Neural cell (in vitro differentiated cells): ENCODE measurements around the gene ADGB.

Experiments used
- EP300 ChIP-seq: fragments of 450-650 bp; conservative IDR thresholded peaks from 2 replicates; pipeline ENCODE4 v1.6.1; 2014; ENCODE audit warnings: antibody characterized with exemption, mild to moderate bottlenecking, moderate library complexity; ENCODE audit not compliant: poor library complexity, severe bottlenecking
- POLR2AphosphoS5 ChIP-seq: IDR thresholded peaks from 2 replicates; pipeline ENCODE4 v1.6.1; 2012
- RAD21 ChIP-seq: fragments of 450-650 bp; conservative IDR thresholded peaks from 2 replicates; pipeline ENCODE4 v1.6.1; 2014; ENCODE audit warnings: antibody characterized with exemption, mild to moderate bottlenecking, moderate library complexity
- SMC3 ChIP-seq: fragments of 450-650 bp; conservative IDR thresholded peaks from 2 replicates; pipeline ENCODE4 v1.6.1; 2014; ENCODE audit warnings: antibody characterized with exemption, mild to moderate bottlenecking, moderate library complexity; ENCODE audit not compliant: poor library complexity
- TAF1 ChIP-seq: IDR thresholded peaks from 2 replicates; pipeline ENCODE4 v1.6.1; 2012; ENCODE audit warnings: low read depth
- TF ChIP-seq, protein P1 (sequence below): fragments of 450-650 bp; IDR thresholded peaks from 2 replicates; pipeline ENCODE4 v1.5.1; 2014; ENCODE audit warnings: antibody characterized with exemption, mild to moderate bottlenecking, moderate library complexity; ENCODE audit not compliant: poor library complexity, severe bottlenecking
- TF ChIP-seq, protein P2 (sequence below): IDR thresholded peaks from 2 replicates; pipeline ENCODE4 v1.6.1; 2012; ENCODE audit warnings: borderline replicate concordance

DNA sequence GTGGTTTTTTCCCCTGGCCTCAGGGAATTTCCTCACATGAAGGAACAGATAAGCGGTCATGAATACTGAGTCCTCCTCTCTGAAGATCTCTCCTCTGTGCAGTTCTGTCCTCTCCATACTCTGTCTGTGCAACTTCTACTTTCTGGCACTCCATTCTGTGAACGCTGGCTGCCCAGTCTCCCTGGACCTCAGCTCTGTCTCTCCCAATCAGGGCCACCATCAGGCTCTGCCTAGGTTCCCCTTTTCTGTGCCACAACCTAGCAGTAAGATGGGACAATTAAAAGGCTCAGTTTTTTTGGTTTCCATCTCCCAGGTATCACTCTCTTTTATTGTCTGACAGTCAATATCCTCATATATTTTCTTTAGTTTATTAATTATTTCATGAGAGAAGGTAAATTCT is 4.8 kb upstream of the ADGB start:
- TF ChIP-seq RAD21 = no peak
- TF ChIP-seq, protein P1, sequence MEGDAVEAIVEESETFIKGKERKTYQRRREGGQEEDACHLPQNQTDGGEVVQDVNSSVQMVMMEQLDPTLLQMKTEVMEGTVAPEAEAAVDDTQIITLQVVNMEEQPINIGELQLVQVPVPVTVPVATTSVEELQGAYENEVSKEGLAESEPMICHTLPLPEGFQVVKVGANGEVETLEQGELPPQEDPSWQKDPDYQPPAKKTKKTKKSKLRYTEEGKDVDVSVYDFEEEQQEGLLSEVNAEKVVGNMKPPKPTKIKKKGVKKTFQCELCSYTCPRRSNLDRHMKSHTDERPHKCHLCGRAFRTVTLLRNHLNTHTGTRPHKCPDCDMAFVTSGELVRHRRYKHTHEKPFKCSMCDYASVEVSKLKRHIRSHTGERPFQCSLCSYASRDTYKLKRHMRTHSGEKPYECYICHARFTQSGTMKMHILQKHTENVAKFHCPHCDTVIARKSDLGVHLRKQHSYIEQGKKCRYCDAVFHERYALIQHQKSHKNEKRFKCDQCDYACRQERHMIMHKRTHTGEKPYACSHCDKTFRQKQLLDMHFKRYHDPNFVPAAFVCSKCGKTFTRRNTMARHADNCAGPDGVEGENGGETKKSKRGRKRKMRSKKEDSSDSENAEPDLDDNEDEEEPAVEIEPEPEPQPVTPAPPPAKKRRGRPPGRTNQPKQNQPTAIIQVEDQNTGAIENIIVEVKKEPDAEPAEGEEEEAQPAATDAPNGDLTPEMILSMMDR = no peak
- TF ChIP-seq, protein P2, sequence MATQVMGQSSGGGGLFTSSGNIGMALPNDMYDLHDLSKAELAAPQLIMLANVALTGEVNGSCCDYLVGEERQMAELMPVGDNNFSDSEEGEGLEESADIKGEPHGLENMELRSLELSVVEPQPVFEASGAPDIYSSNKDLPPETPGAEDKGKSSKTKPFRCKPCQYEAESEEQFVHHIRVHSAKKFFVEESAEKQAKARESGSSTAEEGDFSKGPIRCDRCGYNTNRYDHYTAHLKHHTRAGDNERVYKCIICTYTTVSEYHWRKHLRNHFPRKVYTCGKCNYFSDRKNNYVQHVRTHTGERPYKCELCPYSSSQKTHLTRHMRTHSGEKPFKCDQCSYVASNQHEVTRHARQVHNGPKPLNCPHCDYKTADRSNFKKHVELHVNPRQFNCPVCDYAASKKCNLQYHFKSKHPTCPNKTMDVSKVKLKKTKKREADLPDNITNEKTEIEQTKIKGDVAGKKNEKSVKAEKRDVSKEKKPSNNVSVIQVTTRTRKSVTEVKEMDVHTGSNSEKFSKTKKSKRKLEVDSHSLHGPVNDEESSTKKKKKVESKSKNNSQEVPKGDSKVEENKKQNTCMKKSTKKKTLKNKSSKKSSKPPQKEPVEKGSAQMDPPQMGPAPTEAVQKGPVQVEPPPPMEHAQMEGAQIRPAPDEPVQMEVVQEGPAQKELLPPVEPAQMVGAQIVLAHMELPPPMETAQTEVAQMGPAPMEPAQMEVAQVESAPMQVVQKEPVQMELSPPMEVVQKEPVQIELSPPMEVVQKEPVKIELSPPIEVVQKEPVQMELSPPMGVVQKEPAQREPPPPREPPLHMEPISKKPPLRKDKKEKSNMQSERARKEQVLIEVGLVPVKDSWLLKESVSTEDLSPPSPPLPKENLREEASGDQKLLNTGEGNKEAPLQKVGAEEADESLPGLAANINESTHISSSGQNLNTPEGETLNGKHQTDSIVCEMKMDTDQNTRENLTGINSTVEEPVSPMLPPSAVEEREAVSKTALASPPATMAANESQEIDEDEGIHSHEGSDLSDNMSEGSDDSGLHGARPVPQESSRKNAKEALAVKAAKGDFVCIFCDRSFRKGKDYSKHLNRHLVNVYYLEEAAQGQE = no peak
- no peak for TF ChIP-seq EP300
- no peak for TF ChIP-seq SMC3
- TF ChIP-seq TAF1 = no peak
- TF ChIP-seq POLR2AphosphoS5 = no peak
